NCI-H1436 treated with DMSO at 0.1 percent for 48 hours (cell line): ENCODE measurements around the gene GABPA.

Source experiments
- DNase-seq: peaks from one replicate; lab custom pipeline; 2025; lab: John Stamatoyannopoulos, UW

The GABPA gene

DNA sequence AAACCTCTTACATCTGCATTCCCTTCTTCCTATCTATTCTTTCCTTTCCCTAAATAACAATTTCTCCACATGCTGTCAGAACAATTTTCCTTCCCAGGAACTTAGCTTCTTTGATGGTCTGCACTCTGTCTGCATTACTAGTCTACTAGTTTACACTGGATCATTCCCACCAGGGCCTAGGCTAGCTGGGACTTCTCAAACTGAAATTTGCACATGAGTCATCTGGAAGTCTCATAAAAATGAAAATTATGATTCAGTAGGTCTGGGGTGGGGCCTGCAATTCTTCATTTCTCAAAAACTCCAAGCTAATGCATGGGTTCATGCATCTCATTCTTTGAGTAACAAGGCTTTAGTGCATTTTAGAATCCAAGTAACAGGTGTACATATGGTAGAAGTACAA is 74.2 kb downstream of the GABPA start:
- DNase-seq, result no peak

DNA sequence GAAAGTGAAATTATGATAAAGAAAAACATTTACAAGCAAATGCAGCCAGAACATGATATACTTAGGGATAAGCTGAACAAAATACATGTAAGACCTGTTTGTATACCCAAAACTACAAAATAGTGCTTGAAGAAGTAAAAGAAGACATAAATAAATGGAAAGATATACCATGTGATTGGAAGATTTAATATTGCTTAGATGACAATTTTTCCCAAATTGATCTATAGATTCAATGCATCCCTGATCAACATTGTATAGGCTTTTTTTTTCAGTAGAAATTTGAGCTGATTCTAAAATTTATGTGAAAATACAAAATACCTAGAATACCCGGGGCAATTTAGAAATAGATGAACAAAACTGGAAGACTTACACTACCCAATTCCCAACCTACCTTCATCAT is 76.4 kb downstream of the GABPA start:
- DNase-seq, result no peak

DNA sequence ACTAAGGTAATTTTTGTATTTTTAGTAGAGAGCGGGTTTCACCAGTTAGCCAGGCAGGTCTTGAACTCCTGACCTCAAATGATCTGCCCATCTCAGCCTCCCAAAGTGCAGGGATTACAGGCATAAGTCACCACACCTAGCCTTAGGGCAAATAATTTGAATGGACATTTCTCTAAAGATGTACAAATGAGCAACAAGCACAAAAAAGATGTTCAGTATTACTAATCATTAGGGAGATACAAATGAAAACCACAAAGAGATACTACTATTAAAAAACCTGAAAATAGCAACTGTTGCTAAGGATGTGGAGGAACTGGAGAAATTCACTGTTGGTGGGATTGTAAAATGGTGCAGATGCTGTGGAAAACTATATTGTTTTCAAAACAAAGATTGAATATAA is 79.1 kb downstream of the GABPA start:
- no peak for DNase-seq

DNA sequence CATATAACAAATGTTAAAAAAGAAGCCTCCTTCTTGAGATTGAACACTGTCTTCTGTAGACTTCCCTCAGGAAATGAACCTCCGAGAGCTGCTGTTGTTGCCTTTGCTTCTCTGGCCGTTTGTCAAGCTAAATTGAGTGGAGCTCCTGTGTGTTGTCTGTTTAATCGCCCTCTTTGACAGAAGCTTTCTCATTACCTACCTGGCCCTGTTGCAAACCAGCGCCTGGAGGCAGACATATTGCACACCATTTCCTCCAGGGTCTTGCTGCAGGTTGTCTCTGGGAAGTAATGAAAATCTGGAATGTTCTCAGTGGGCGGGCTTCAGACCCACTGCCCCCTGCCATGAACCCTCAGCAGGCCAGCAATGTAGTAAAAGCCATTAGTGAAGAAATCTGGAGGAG is 83.3 kb downstream of the GABPA start:
- no peak for DNase-seq

DNA sequence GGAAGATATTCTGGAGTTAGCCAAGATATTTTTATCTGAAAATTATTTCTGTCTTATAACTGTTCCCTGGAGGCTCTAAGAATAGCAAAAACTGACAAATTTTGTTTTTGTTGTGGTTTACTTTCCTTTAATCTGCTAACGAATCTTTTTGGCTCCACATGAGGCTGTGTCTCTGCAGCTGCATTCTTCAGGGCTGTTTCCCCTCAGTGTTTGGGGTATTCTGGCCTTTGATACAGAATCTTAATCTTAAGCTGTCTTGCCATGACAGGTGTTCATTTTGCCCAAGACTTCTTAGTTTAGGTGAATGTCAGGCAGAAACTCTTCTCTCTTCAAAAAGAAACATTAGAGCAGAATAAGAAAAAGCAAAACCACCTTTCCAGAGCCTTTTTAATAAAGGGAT is 83.8 kb downstream of the GABPA start:
- no peak for DNase-seq
